ENCODE data around the gene VPS8. TPM values are rescaled to one million over a fixed set of nuclear protein-coding genes. Genes with fewer than 3 reads are reported as not detected.

Gene VPS8
- total and polyA plus RNA-seq, 2 of the 13 experiments (the other 11 are each of a cell fraction or from before 2014, with no cell fraction given), result 14.2 to 35.1 TPM

GRCh38 chr3:184914628-184915027 is 102.7 kb downstream of the VPS8 start:
- no peak for ATAC-seq
- Histone ChIP-seq H3K4me1 (ENCODE audit: insufficient read depth, low read length) (peaks cover 8% of the 10 kb centered on the region; the same call in 1 of the 2 replicates), H4K20me1 (ENCODE audit: insufficient read depth, low read length) (no peaks in the 10 kb centered on the region), H3K27ac (ENCODE audit: extremely low read length, insufficient read depth, low read length) (no peak overlapping the region), H3K4me2 (ENCODE audit: low read depth, low read length) (no peak overlapping the region), H3K36me3 (replicated peaks in 1 of 2; ENCODE audit: control insufficient read depth in 1 of 2, insufficient read depth in 2 of 2, low read length in 2 of 2) (no peaks in the 10 kb centered on the region; a peak in 2 of 5 replicates), H3K9ac (ENCODE audit: insufficient read depth, low read depth, low read length) (no peak overlapping the region), H3K79me2 (ENCODE audit: insufficient read depth, low read length) (no peaks in the 10 kb centered on the region), H3K27me3 (ENCODE audit: control insufficient read depth in 1 of 2, insufficient read depth in 2 of 2, low read length in 2 of 2) (no peaks in the 10 kb centered on the region), H3K9me3 (ENCODE audit: low read length) (no peaks in the 10 kb centered on the region), H2AFZ (ENCODE audit: low read length) (no peak overlapping the region), H3K4me3 (replicated peaks in 1 of 3; ENCODE audit: insufficient read depth in 1 of 3, low read depth in 2 of 3, low read length in 3 of 3) (no peak overlapping the region)
- no peak for FAIRE-seq
- no peak for DNase-seq (ENCODE audit: low spot score)
- CTCF ChIA-PET (ENCODE audit: low intra/inter-chr PET ratio, low total read pairs), result no interaction called here
- in situ Hi-C loops (cut with HindIII; ENCODE audit: extremely low pct_ligation_motif_present, low pct_unique_long_range_greater_than_20kb), result no loop called here
- 95% methylated on average over 5 of the region's 5 CpGs for WGBS (ENCODE audit: low lambda C conversion rate)
- POLR2A ChIA-PET, result no interaction called here
- intact Hi-C loops (cut with micrococcal nuclease; ENCODE audit: unreplicated experiment), result no loop called here
- no TSS peak for BruUV-seq (replicated peaks)
- TF ChIP-seq ZNF350 (CRISPR knock-in tag; IDR thresholded peaks at IDR 0.05; ENCODE audit: borderline replicate concordance, low read depth), result no peak

- in situ Hi-C loops (cut with HindIII; ENCODE audit: extremely low pct_ligation_motif_present, low pct_unique_long_range_greater_than_20kb), result no loop called here
- TF ChIP-seq ELF1 (CRISPR knock-in tag; IDR thresholded peaks at IDR 0.05), result no peak
- TF ChIP-seq ZNF841 (CRISPR knock-in tag; IDR thresholded peaks at IDR 0.05; ENCODE audit: borderline replicate concordance), result no peak
- no peak for TF ChIP-seq XBP1 (CRISPR knock-in tag; IDR thresholded peaks at IDR 0.05)
- TF ChIP-seq CCAR2 (optimal IDR thresholded peaks at IDR 0.05; ENCODE audit: low read depth, low read length), result no peak
- no peak for TF ChIP-seq ZNF772 (CRISPR knock-in tag; IDR thresholded peaks at IDR 0.05)
- no peak for TF ChIP-seq JUND (CRISPR knock-in tag; IDR thresholded peaks at IDR 0.05)
- no peak for TF ChIP-seq KDM3A (CRISPR knock-in tag; IDR thresholded peaks at IDR 0.05; ENCODE audit: low read depth)
- TF ChIP-seq KLF12 (CRISPR knock-in tag; IDR thresholded peaks at IDR 0.05; ENCODE audit: borderline replicate concordance), result no peak
- TF ChIP-seq HNF1B (CRISPR knock-in tag; IDR thresholded peaks at IDR 0.05), result no peak
- TF ChIP-seq ZNF17 (CRISPR knock-in tag; IDR thresholded peaks at IDR 0.05), result no peak
- no peak for TF ChIP-seq PAX8 (CRISPR knock-in tag; IDR thresholded peaks at IDR 0.05; ENCODE audit: borderline replicate concordance)
- no peak for TF ChIP-seq ZBTB33 (CRISPR knock-in tag; IDR thresholded peaks at IDR 0.05)
Observed at GRCh38 chr3:184918750-184919149, 106.8 kb downstream of the VPS8 start.

More at GRCh38 chr3:184918750-184919149, 106.8 kb downstream of the VPS8 start:
- no peak overlapping the region for H2AFZ ChIP-seq (ENCODE audit: low read length)
- no peaks in the 10 kb centered on the region for H4K20me1 ChIP-seq (ENCODE audit: insufficient read depth, low read length)
- WGBS (ENCODE audit: low lambda C conversion rate), result 92% methylated on average over 3 of the region's 3 CpGs
- ChIA-PET CTCF (ENCODE audit: low intra/inter-chr PET ratio, low total read pairs) (no interaction called here), POLR2A (no interaction called here)
- peaks cover 0 to 2% of the 10 kb centered on the region in 2 experiments; a peak in 3 of 5 replicates for H3K36me3 ChIP-seq (replicated peaks in 1 of 2; ENCODE audit: control insufficient read depth in 1 of 2, insufficient read depth in 2 of 2, low read length in 2 of 2)
- BruUV-seq (replicated peaks), result no TSS peak
- DNase-seq (ENCODE audit: low spot score) (no peak), FAIRE-seq (no peak), ATAC-seq (no peak)
- H3K4me3 ChIP-seq (replicated peaks in 1 of 3; ENCODE audit: insufficient read depth in 1 of 3, low read depth in 2 of 3, low read length in 3 of 3), result no peak overlapping the region
- no peak overlapping the region for H3K27ac ChIP-seq (ENCODE audit: extremely low read length, insufficient read depth, low read length)
- no peak overlapping the region for H3K4me2 ChIP-seq (ENCODE audit: low read depth, low read length)
- H3K27me3 ChIP-seq (ENCODE audit: control insufficient read depth in 1 of 2, insufficient read depth in 2 of 2, low read length in 2 of 2), result no peaks in the 10 kb centered on the region
- no peak overlapping the region for H3K9ac ChIP-seq (ENCODE audit: insufficient read depth, low read depth, low read length)
- no peaks in the 10 kb centered on the region for H3K4me1 ChIP-seq (ENCODE audit: insufficient read depth, low read length)
- no peaks in the 10 kb centered on the region for H3K79me2 ChIP-seq (ENCODE audit: insufficient read depth, low read length)
- H3K9me3 ChIP-seq (ENCODE audit: low read length), result no peaks in the 10 kb centered on the region
- intact Hi-C loops (cut with micrococcal nuclease; ENCODE audit: unreplicated experiment), result no loop called here

All from HepG2 (cell line).